Mesendoderm (in vitro differentiated cells): ENCODE measurements around the gene CXCL3.

Experiments used
- DNase-seq: peaks from one replicate; pipeline ENCODE4 v3.0.0; 2013
- H2AK5ac ChIP-seq: 2 replicates; pipeline ENCODE4 v1.6.1; 2013; ENCODE audit warnings: low read length, inconsistent platforms
- H2BK120ac ChIP-seq: 2 replicates; pipeline ENCODE4 v1.6.1; 2013; ENCODE audit warnings: low read depth, mild to moderate bottlenecking, low read length, moderate library complexity, mixed read lengths
- H2BK15ac ChIP-seq: replicated peaks from 2 replicates; pipeline ENCODE4 v1.6.1; 2013; ENCODE audit warnings: low read depth, mild to moderate bottlenecking, moderate library complexity
- H2BK5ac ChIP-seq: 2 replicates; pipeline ENCODE4 v1.6.1; 2013; ENCODE audit warnings: low read length, inconsistent platforms
- H3K18ac ChIP-seq: 2 replicates; pipeline ENCODE4 v1.6.1; 2013; ENCODE audit warnings: mild to moderate bottlenecking, low read length, mixed read lengths
- H3K23ac ChIP-seq: one replicate; pipeline ENCODE4 v1.6.1; 2013; ENCODE audit warnings: low read length
- H3K27ac ChIP-seq: 2 replicates; pipeline ENCODE4 v1.5.1; 2013; ENCODE audit warnings: low read depth, mild to moderate bottlenecking, inconsistent platforms, low read length, moderate library complexity
- H3K27me3 ChIP-seq: 2 replicates; pipeline ENCODE4 v1.6.1; 2013; ENCODE audit warnings: low read length, control low read depth, mild to moderate bottlenecking, inconsistent platforms; ENCODE audit not compliant: insufficient read depth, poor library complexity
- H3K36me3 ChIP-seq: 2 replicates; pipeline ENCODE4 v1.6.1; 2013; ENCODE audit warnings: low read length, inconsistent platforms; ENCODE audit not compliant: control insufficient read depth, insufficient read depth
- H3K4ac ChIP-seq: one replicate; pipeline ENCODE4 v1.6.1; 2013; ENCODE audit warnings: low read depth, mild to moderate bottlenecking, low read length, moderate library complexity
- H3K4me1 ChIP-seq: 2 replicates; pipeline ENCODE4 v1.6.1; 2013; ENCODE audit warnings: low read depth, low read length, inconsistent platforms; ENCODE audit not compliant: control insufficient read depth
- H3K4me2 ChIP-seq: 2 replicates; pipeline ENCODE4 v1.6.1; 2013; ENCODE audit warnings: low read length
- H3K4me3 ChIP-seq: 2 replicates; pipeline ENCODE4 v1.5.1; 2013; ENCODE audit warnings: mild to moderate bottlenecking, low read length
- H3K56ac ChIP-seq: one replicate; pipeline ENCODE4 v1.6.1; 2013; ENCODE audit warnings: low read length
- H3K79me1 ChIP-seq: 2 replicates; pipeline ENCODE4 v1.6.1; 2013; ENCODE audit warnings: low read length, inconsistent platforms
- H3K79me2 ChIP-seq: 2 replicates; pipeline ENCODE4 v1.6.1; 2013; ENCODE audit warnings: mild to moderate bottlenecking, low read length; ENCODE audit not compliant: control insufficient read depth, insufficient read depth
- H3K9ac ChIP-seq: 2 replicates; pipeline ENCODE4 v1.6.1; 2013; ENCODE audit warnings: low read length, inconsistent platforms
- H4K5ac ChIP-seq: one replicate; pipeline ENCODE4 v1.6.1; 2013; ENCODE audit warnings: low read length
- H4K8ac ChIP-seq: one replicate; pipeline ENCODE4 v1.6.1; 2013; ENCODE audit warnings: low read depth, mild to moderate bottlenecking, control low read depth, low read length, moderate library complexity
- WGBS: extraction: QIAGEN DNeasy Blood & Tissue Kit; methylation state at CpG from one replicate; pipeline ENCODE4 v1.1.7; 2013; ENCODE audit warnings: low lambda C conversion rate, missing lambda C conversion rate; ENCODE audit not compliant: insufficient coverage; ENCODE audit errors: extremely low coverage; 5-methylcytosine and 5-hydroxymethylcytosine counted together

The CXCL3 gene

GRCh38 chr4:74032064-74032463 lies 6.4 kb downstream of the CXCL3 start:
- Histone ChIP-seq H3K9ac (no peak overlapping the region), H3K4me3 (no peak overlapping the region), H3K36me3 (no peaks in the 10 kb centered on the region), H3K56ac (no peak overlapping the region), H3K27me3 (no peaks in the 10 kb centered on the region), H3K18ac (no peak overlapping the region), H2AK5ac (no peak overlapping the region), H4K8ac (no peak overlapping the region), H3K23ac (no peak overlapping the region), H4K5ac (no peak overlapping the region), H3K4ac (no peak overlapping the region), H2BK120ac (no peak overlapping the region), H3K79me1 (no peaks in the 10 kb centered on the region), H3K4me2 (no peak overlapping the region), H2BK15ac (no peak overlapping the region), H3K79me2 (no peaks in the 10 kb centered on the region), H2BK5ac (no peak overlapping the region), H3K4me1 (no peaks in the 10 kb centered on the region), H3K27ac (no peak overlapping the region)
- DNase-seq: no peak

- H2BK15ac ChIP-seq: no peak overlapping the region
- H3K79me2 ChIP-seq: no peaks in the 10 kb centered on the region
- no peak overlapping the region for H3K27ac ChIP-seq
- no peaks in the 10 kb centered on the region for H3K27me3 ChIP-seq
- no peak overlapping the region for H2BK120ac ChIP-seq
- H3K36me3 ChIP-seq: no peaks in the 10 kb centered on the region
- H4K8ac ChIP-seq: no peak overlapping the region
- no peak overlapping the region for H3K18ac ChIP-seq
- H3K4me1 ChIP-seq: no peaks in the 10 kb centered on the region
- H3K4me2 ChIP-seq: no peak overlapping the region
- H3K56ac ChIP-seq: no peak overlapping the region
- no peak overlapping the region for H2AK5ac ChIP-seq
- DNase-seq: no peak
- no peak overlapping the region for H3K4me3 ChIP-seq
- no peaks in the 10 kb centered on the region for H3K79me1 ChIP-seq
- H3K4ac ChIP-seq: no peak overlapping the region
- H3K9ac ChIP-seq: no peak overlapping the region
- H2BK5ac ChIP-seq: no peak overlapping the region
- no peak overlapping the region for H4K5ac ChIP-seq
- no peak overlapping the region for H3K23ac ChIP-seq
Observed at GRCh38 chr4:74031576-74031975, 6.9 kb downstream of the CXCL3 start.

- Histone ChIP-seq H3K4ac (no peak overlapping the region), H2BK120ac (no peak overlapping the region), H3K4me1 (no peaks in the 10 kb centered on the region), H2BK5ac (no peak overlapping the region), H4K8ac (no peak overlapping the region), H3K27ac (no peak overlapping the region), H3K27me3 (no peaks in the 10 kb centered on the region), H2BK15ac (no peak overlapping the region), H3K36me3 (no peaks in the 10 kb centered on the region), H3K4me3 (no peak overlapping the region), H3K79me2 (no peaks in the 10 kb centered on the region), H3K56ac (no peak overlapping the region), H3K18ac (no peak overlapping the region), H4K5ac (no peak overlapping the region), H2AK5ac (no peak overlapping the region), H3K9ac (no peak overlapping the region), H3K23ac (no peak overlapping the region), H3K4me2 (no peak overlapping the region), H3K79me1 (no peaks in the 10 kb centered on the region)
- DNase-seq: no peak
Observed at GRCh38 chr4:74030285-74030684, 8.2 kb downstream of the CXCL3 start.

- Histone ChIP-seq H3K4me3 (no peak overlapping the region), H2AK5ac (no peak overlapping the region), H3K36me3 (no peaks in the 10 kb centered on the region), H3K9ac (no peak overlapping the region), H3K56ac (no peak overlapping the region), H3K4ac (no peak overlapping the region), H3K18ac (no peak overlapping the region), H3K4me1 (no peaks in the 10 kb centered on the region), H3K79me1 (no peaks in the 10 kb centered on the region), H3K23ac (no peak overlapping the region), H3K4me2 (no peak overlapping the region), H2BK15ac (no peak overlapping the region), H3K27me3 (no peaks in the 10 kb centered on the region), H3K79me2 (no peaks in the 10 kb centered on the region), H4K8ac (no peak overlapping the region), H2BK5ac (no peak overlapping the region), H3K27ac (no peak overlapping the region), H4K5ac (no peak overlapping the region), H2BK120ac (no peak overlapping the region)
- no CpG with 5 or more reads among the region's 1 CpG for WGBS
- no peak for DNase-seq
Observed at GRCh38 chr4:74028504-74028903, 10.0 kb downstream of the CXCL3 start.

- no peak overlapping the region for H4K8ac ChIP-seq
- H3K18ac ChIP-seq: no peak overlapping the region
- no peaks in the 10 kb centered on the region for H3K4me1 ChIP-seq
- H3K27me3 ChIP-seq: no peaks in the 10 kb centered on the region
- no peak overlapping the region for H3K56ac ChIP-seq
- WGBS: no CpG with 5 or more reads among the region's 2 CpGs
- H3K36me3 ChIP-seq: no peaks in the 10 kb centered on the region
- no peak overlapping the region for H3K27ac ChIP-seq
- H3K23ac ChIP-seq: no peak overlapping the region
- no peak overlapping the region for H2BK15ac ChIP-seq
- H3K79me2 ChIP-seq: no peaks in the 10 kb centered on the region
- no peak overlapping the region for H2BK5ac ChIP-seq
- no peak overlapping the region for H3K4ac ChIP-seq
- no peak overlapping the region for H2AK5ac ChIP-seq
- no peak overlapping the region for H3K4me2 ChIP-seq
- H3K9ac ChIP-seq: no peak overlapping the region
- no peaks in the 10 kb centered on the region for H3K79me1 ChIP-seq
- no peak overlapping the region for H2BK120ac ChIP-seq
- H3K4me3 ChIP-seq: no peak overlapping the region
- no peak overlapping the region for H4K5ac ChIP-seq
- DNase-seq: no peak
Observed at GRCh38 chr4:74023709-74024108, 14.8 kb downstream of the CXCL3 start.

- H3K27ac ChIP-seq: no peak overlapping the region
- H3K36me3 ChIP-seq: no peaks in the 10 kb centered on the region
- H3K4me1 ChIP-seq: no peaks in the 10 kb centered on the region
- no peaks in the 10 kb centered on the region for H3K27me3 ChIP-seq
- no peak overlapping the region for H3K23ac ChIP-seq
- H4K8ac ChIP-seq: no peak overlapping the region
- H3K18ac ChIP-seq: no peak overlapping the region
- H2BK5ac ChIP-seq: no peak overlapping the region
- H3K4me3 ChIP-seq: no peak overlapping the region
- no peaks in the 10 kb centered on the region for H3K79me2 ChIP-seq
- no peaks in the 10 kb centered on the region for H3K79me1 ChIP-seq
- H2BK120ac ChIP-seq: no peak overlapping the region
- no CpG with 5 or more reads among the region's 2 CpGs for WGBS
- H2BK15ac ChIP-seq: no peak overlapping the region
- no peak for DNase-seq
- H3K4ac ChIP-seq: no peak overlapping the region
- no peak overlapping the region for H2AK5ac ChIP-seq
- H3K9ac ChIP-seq: no peak overlapping the region
- no peak overlapping the region for H3K4me2 ChIP-seq
- no peak overlapping the region for H4K5ac ChIP-seq
- H3K56ac ChIP-seq: no peak overlapping the region
Observed at GRCh38 chr4:74021601-74022000, 16.9 kb downstream of the CXCL3 start.
